Transverse colon (tissue), 4 donors: Measurements from ENCODE around the gene FAM13A. TPM values are rescaled to one million over a fixed set of nuclear protein-coding genes. Genes with fewer than 3 reads are reported as not detected.
A peak's percentile ranks its signal among the peaks of the same experiment; 100 is the strongest.

Experiments used
- DNase-seq: peaks from one replicate; pipeline ENCODE4 v3.0.0-alpha.2; 2019
- H3K27ac ChIP-seq, 4 donors: fragments of 200-600 bp; sonication (generic); 2 replicates each; pipeline ENCODE4 v1.5.1; 2016 to 2018; ENCODE audit warnings: inconsistent platforms in 4 of 4
- H3K27me3 ChIP-seq: fragments of 200-600 bp; sonication (generic); 2 replicates; pipeline ENCODE4 v1.5.1; 2017; ENCODE audit warnings: inconsistent platforms
- H3K36me3 ChIP-seq, 4 donors: fragments of 200-600 bp; sonication (generic); 2 replicates each; pipeline ENCODE4 v1.5.1; 2017 to 2019; ENCODE audit warnings: inconsistent platforms in 4 of 4
- H3K4me1 ChIP-seq, 4 donors: fragments of 200-600 bp; sonication (generic); 2 replicates each; pipeline ENCODE4 v1.5.1; 2017 to 2020; ENCODE audit warnings: inconsistent platforms in 4 of 4
- H3K4me3 ChIP-seq, 4 donors: fragments of 200-600 bp; sonication (generic); 1 replicate in 1 of 4; 2 replicates in 3 of 4; pipeline versions ENCODE4 v1.5.1 to v1.6.1; 2017 to 2019; ENCODE audit warnings: inconsistent platforms in 4 of 4
- H3K9me3 ChIP-seq, 2 donors: fragments of 200-600 bp; sonication (generic); 2 replicates each; pipeline ENCODE4 v1.5.1; 2017 to 2019; ENCODE audit warnings: inconsistent platforms in 2 of 2
- EP300 ChIP-seq: sonication (generic); formaldehyde crosslinking; IDR thresholded peaks from one replicate; pipeline ENCODE4 v1.6.1; 2017; ENCODE audit warnings: antibody characterized with exemption, low read depth
- POLR2A ChIP-seq: fragments of 450-650 bp; IDR thresholded peaks from one replicate; pipeline ENCODE4 v1.6.1; 2016; ENCODE audit warnings: antibody characterized with exemption, mild to moderate bottlenecking, moderate library complexity
- POLR2AphosphoS5 ChIP-seq, 3 donors: sonication (generic); formaldehyde crosslinking; IDR thresholded peaks; one replicate each; pipeline ENCODE4 v1.6.1; 2016; ENCODE audit warnings: antibody characterized with exemption in 3 of 3
- WGBS, 2 donors: methylation state at CpG; one replicate each; pipeline ENCODE4 v1.1.5; 2018; ENCODE audit warnings: low coverage in 1 of 2; 5-methylcytosine and 5-hydroxymethylcytosine counted together
- in situ Hi-C, 4 donors: fragments of 200-750 bp; cut with MboI; loops; one replicate each; pipeline versions ENCODE4 v1.15.0 to v1.15.1; 2017; ENCODE audit warnings: low sequenced_read_pairs in 3 of 4, low pct_ligation_motif_present in 1 of 4, low pct_unique_long_range_greater_than_20kb in 1 of 4
- intact Hi-C: fragments of 100-400 bp; cut with DNase I; formaldehyde crosslinking; loops from one replicate; pipeline ENCODE4 v1.15.1; 2023; ENCODE audit warnings: low total_unique reads
- total RNA-seq, 4 donors: library from RNA; depleted of rRNA; stranded (reverse); fragments of >200 nt; gene quantifications; one replicate each; pipeline ENCODE4 v1.1.0, GENCODE V29; 2016
- TF ChIP-seq, protein P1 (sequence below), 5 experiments: fragments of 200-600 bp in 3 of 5; fragments of 450-650 bp in 2 of 5; sonication (generic) in 3 of 5; IDR thresholded peaks; 1 replicate in 2 of 5; 2 replicates in 3 of 5; pipeline ENCODE4 v1.5.1; 2016 to 2017; ENCODE audit warnings: antibody characterized with exemption in 5 of 5, inconsistent platforms in 3 of 5, mild to moderate bottlenecking in 2 of 5, moderate library complexity in 1 of 5

Gene FAM13A
- total RNA-seq, 4 donors from 2014 or later = 57.6 to 88.6 (median 67.6) TPM

DNA sequence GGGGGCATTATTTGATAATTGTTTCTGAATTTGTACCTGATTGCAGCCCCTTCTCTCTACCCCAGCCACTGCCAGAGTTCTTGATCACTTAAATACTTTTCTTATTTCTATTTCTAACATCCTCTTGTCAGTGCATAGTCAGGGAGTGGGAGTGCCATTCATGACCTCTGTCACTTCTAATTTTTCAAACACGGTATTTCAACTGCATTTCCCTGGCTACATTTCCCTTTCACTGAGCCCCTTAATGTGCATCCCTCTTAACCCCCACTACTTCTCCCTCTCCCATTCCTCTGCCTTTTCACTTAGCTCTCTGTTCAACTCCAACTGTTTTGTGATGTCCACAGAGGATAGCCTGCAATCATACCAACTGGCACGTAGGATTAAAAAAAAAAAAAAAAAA, 231.1 kb downstream of the FAM13A start:
- Histone ChIP-seq H3K9me3 (no peaks in the 10 kb centered on the region), H3K4me1 (peaks cover 4 to 32% (median 8%) of the 10 kb centered on the region in 4 donors), H3K27ac (no peak overlapping the region), H3K27me3 (no peaks in the 10 kb centered on the region), H3K4me3 (no peak overlapping the region), H3K36me3 (no peaks in the 10 kb centered on the region)
- in situ Hi-C loops (no loop called here), intact Hi-C loops (no loop called here)
- TF ChIP-seq POLR2AphosphoS5 (IDR thresholded peaks at IDR 0.05) (no peak), EP300 (no peak), POLR2A (no peak)
- TF ChIP-seq, protein P1, sequence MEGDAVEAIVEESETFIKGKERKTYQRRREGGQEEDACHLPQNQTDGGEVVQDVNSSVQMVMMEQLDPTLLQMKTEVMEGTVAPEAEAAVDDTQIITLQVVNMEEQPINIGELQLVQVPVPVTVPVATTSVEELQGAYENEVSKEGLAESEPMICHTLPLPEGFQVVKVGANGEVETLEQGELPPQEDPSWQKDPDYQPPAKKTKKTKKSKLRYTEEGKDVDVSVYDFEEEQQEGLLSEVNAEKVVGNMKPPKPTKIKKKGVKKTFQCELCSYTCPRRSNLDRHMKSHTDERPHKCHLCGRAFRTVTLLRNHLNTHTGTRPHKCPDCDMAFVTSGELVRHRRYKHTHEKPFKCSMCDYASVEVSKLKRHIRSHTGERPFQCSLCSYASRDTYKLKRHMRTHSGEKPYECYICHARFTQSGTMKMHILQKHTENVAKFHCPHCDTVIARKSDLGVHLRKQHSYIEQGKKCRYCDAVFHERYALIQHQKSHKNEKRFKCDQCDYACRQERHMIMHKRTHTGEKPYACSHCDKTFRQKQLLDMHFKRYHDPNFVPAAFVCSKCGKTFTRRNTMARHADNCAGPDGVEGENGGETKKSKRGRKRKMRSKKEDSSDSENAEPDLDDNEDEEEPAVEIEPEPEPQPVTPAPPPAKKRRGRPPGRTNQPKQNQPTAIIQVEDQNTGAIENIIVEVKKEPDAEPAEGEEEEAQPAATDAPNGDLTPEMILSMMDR (IDR thresholded peaks at IDR 0.05) = no peak
- WGBS, 2 donors = 80% methylated on average over 2 of the region's 2 CpGs; no CpG with 5 or more reads in 1 of the 2 donors
- DNase-seq = no peak

GRCh38 chr4:88823058-88823919, 233.7 kb downstream of the FAM13A start:
- Histone ChIP-seq H3K27ac (peak overlapping the region; percentile 94 to 96 (median 96)), H3K27me3 (no peaks in the 10 kb centered on the region), H3K4me3 (peak overlapping the region; percentile 29 to 59 (median 44)), H3K4me1 (peaks cover 13 to 44% (median 28%) of the 10 kb centered on the region in 4 donors), H3K9me3 (no peaks in the 10 kb centered on the region), H3K36me3 (no peaks in the 10 kb centered on the region)
- peak; percentile 34 for TF ChIP-seq EP300
- peak; percentile 94 to 97 (median 95) for TF ChIP-seq POLR2AphosphoS5 (IDR thresholded peaks at IDR 0.05)
- TF ChIP-seq POLR2A = peak; percentile 94
- TF ChIP-seq, protein P1 (IDR thresholded peaks at IDR 0.05) = no peak
- WGBS, 2 donors = 0 to 2% methylated on average over 9 to 16 of the region's 16 CpGs
- in situ Hi-C loops = loop anchor here in 2 of 4 donors (25.0 kb wide), 2 partner anchors 189 to 286 kb away; no protein-coding TSS in a partner anchor
- intact Hi-C loops = no loop called here
- peak; percentile 90 for DNase-seq

DNA sequence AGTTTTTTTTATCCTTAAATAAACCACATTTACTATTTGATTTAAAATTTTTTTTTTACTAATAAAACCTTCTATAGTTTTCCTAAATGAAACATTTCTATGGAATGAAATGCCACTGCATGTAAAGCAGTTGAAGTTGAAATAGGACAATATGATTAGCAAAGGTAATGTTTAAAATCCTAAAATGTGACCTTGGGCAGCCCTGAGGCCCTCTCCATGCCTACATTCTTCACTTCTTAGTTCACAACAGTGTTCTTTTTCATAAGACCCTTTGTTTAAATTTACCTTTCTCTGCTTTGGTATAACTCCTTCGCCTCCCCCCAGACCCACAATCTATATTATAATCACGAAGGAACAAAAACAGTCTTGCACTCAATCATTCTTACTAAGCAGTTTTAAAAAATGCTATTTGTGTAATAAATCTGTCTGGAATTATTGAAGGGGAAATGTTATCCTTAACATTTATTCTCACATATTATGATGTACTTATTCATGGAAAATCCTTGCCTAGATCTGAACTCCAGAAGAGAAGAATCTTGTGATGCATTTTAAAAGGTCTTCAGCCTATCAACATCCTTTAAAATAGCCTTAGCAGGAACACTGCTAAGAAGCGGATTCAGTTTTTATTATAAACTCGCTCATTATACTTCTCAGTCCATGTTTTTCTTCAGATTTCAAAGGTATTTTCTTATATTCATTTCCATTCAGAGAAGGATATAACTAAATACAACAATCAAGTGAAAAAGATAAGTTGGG, 234.8 kb downstream of the FAM13A start:
- Histone ChIP-seq H3K9me3 (no peaks in the 10 kb centered on the region), H3K36me3 (no peaks in the 10 kb centered on the region), H3K27ac (peak overlapping the region; percentile 94 to 96 (median 96)), H3K4me1 (peaks cover 16 to 54% (median 32%) of the 10 kb centered on the region in 4 donors), H3K4me3 (peak overlapping the region; percentile 29 to 59 (median 44)), H3K27me3 (no peaks in the 10 kb centered on the region)
- 22 to 43% methylated on average over 4 of the region's 4 CpGs for WGBS, 2 donors
- in situ Hi-C loops = loop anchor here in 2 of 4 donors (25.0 kb wide), 2 partner anchors 190 to 285 kb away; no protein-coding TSS in a partner anchor
- DNase-seq = no peak
- intact Hi-C loops = no loop called here
- no peak for TF ChIP-seq EP300
- TF ChIP-seq, protein P1 (IDR thresholded peaks at IDR 0.05) = no peak
- TF ChIP-seq POLR2A = no peak
- no peak for TF ChIP-seq POLR2AphosphoS5 (IDR thresholded peaks at IDR 0.05)

DNA sequence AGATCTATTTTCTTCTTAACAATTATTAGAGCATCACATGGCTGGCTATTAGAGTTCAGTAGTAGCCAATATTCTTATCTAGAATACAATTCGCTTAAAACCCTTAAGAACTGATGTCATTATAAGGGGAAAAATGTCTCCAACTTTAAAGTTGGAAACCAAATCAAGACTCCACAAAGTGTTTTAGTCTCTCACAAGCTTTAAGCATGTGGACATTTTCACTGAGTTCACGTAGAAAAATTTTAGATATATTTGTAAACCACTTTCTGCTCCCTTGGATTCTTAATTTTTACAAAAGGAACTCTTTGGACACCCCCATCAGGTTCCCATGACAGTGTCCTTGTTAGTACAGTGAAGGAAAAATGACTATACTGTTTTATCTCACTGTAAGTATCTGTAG, 235.5 kb downstream of the FAM13A start:
- 24% methylated on average over 2 of the region's 2 CpGs for WGBS, 2 donors
- TF ChIP-seq POLR2A = no peak
- TF ChIP-seq POLR2AphosphoS5 (IDR thresholded peaks at IDR 0.05) = no peak
- TF ChIP-seq EP300 = no peak
- TF ChIP-seq, protein P1 (IDR thresholded peaks at IDR 0.05) = no peak
- Histone ChIP-seq H3K4me1 (peaks cover 16 to 58% (median 32%) of the 10 kb centered on the region in 4 donors), H3K27ac (peak overlapping the region; percentile 94 to 96 (median 96)), H3K36me3 (no peaks in the 10 kb centered on the region), H3K27me3 (no peaks in the 10 kb centered on the region), H3K4me3 (peak overlapping the region in 3 of 4 donors; percentile 39 to 59 (median 48)), H3K9me3 (no peaks in the 10 kb centered on the region)
- DNase-seq = no peak
- in situ Hi-C loops (loop anchor here in 2 of 4 donors (25.0 kb wide), 2 partner anchors 191 to 284 kb away; no protein-coding TSS in a partner anchor), intact Hi-C loops (no loop called here)
